Parathyroid adenoma (tissue), 2 donors: Measurements from ENCODE around the gene LRRC32.

Experiments
- H2AFZ ChIP-seq: fragments of 300-600 bp; sonication (generic); one replicate; pipeline ENCODE4 v1.7.0; 2017; ENCODE audit warnings: antibody characterized with exemption, mild to moderate bottlenecking
- H3K27ac ChIP-seq: fragments of 300-600 bp; sonication (generic); one replicate; pipeline ENCODE4 v1.7.0; 2017
- H3K27me3 ChIP-seq: fragments of 300-600 bp; sonication (generic); one replicate; pipeline ENCODE4 v1.7.0; 2017; ENCODE audit warnings: low read length; ENCODE audit not compliant: control insufficient read depth, insufficient read depth
- H3K36me3 ChIP-seq: fragments of 300-600 bp; sonication (generic); one replicate; pipeline ENCODE4 v1.7.0; 2017; ENCODE audit warnings: low read length; ENCODE audit not compliant: control insufficient read depth, insufficient read depth
- H3K4me1 ChIP-seq: fragments of 300-600 bp; sonication (generic); one replicate; pipeline ENCODE4 v1.7.0; 2017; ENCODE audit warnings: control low read depth
- H3K4me2 ChIP-seq: fragments of 300-600 bp; sonication (generic); one replicate; pipeline ENCODE4 v1.7.0; 2017; ENCODE audit warnings: low read length
- H3K4me3 ChIP-seq: fragments of 300-600 bp; sonication (generic); one replicate; pipeline ENCODE4 v1.7.0; 2017; ENCODE audit warnings: low read depth, low read length
- H3K79me2 ChIP-seq: fragments of 300-600 bp; sonication (generic); one replicate; pipeline ENCODE4 v1.7.0; 2017; ENCODE audit warnings: control low read depth
- H3K9ac ChIP-seq: fragments of 300-600 bp; sonication (generic); one replicate; pipeline ENCODE4 v1.7.0; 2017; ENCODE audit warnings: mild to moderate bottlenecking
- H3K9me3 ChIP-seq: fragments of 300-600 bp; sonication (generic); one replicate; pipeline ENCODE4 v1.7.0; 2017; ENCODE audit warnings: low read length; ENCODE audit not compliant: control insufficient read depth
- TF ChIP-seq, protein P1 (sequence below): fragments of 300-600 bp; sonication (generic); IDR thresholded peaks from one replicate; pipeline ENCODE4 v1.7.0; 2017; ENCODE audit warnings: antibody characterized with exemption, mild to moderate bottlenecking
- donor health status: primary hyperparathyroidism.

Gene LRRC32

DNA sequence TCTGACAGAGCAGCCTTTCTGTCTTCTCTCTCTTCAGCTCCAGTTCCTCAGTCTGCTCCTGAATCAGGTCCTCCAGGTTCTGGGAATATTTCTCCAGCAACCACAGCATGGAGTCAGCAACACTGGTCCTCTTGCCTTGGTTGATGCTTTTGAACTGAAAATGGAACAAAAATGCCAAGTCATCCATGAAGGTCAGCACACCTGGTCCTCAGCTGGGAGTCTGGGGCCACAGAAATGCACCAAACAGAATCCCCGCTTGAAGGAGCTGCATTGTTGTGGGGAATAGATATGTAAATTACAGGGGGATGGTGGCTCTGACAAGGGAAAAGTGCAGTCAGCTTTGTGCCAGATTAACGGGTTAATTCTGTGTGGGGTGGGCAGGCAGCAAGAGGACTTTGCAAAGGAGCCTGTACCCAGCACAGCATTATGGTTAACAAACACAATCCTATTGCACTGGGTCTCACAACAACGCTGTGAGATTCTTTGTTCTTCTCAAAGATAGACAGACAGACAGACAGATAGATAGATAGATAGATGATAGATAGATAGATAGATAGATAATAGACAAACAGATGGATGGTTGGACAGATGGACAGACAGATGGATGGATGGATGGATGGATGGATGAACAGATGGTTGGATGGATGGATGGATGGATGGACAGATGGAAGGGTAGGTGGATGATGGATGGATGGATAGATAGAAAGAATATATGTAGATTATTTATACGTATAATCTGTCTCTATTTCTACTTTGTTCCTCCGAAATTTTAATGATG, 33.8 kb upstream of the LRRC32 start:
- Histone ChIP-seq H3K4me1 (no peaks in the 10 kb centered on the region), H3K4me2 (no peak overlapping the region), H3K9ac (no peak overlapping the region), H3K9me3 (no peaks in the 10 kb centered on the region), H3K4me3 (no peak overlapping the region), H3K36me3 (no peaks in the 10 kb centered on the region), H3K27ac (no peak overlapping the region), H3K27me3 (no peaks in the 10 kb centered on the region), H3K79me2 (no peaks in the 10 kb centered on the region), H2AFZ (no peak overlapping the region)
- TF ChIP-seq, protein P1, sequence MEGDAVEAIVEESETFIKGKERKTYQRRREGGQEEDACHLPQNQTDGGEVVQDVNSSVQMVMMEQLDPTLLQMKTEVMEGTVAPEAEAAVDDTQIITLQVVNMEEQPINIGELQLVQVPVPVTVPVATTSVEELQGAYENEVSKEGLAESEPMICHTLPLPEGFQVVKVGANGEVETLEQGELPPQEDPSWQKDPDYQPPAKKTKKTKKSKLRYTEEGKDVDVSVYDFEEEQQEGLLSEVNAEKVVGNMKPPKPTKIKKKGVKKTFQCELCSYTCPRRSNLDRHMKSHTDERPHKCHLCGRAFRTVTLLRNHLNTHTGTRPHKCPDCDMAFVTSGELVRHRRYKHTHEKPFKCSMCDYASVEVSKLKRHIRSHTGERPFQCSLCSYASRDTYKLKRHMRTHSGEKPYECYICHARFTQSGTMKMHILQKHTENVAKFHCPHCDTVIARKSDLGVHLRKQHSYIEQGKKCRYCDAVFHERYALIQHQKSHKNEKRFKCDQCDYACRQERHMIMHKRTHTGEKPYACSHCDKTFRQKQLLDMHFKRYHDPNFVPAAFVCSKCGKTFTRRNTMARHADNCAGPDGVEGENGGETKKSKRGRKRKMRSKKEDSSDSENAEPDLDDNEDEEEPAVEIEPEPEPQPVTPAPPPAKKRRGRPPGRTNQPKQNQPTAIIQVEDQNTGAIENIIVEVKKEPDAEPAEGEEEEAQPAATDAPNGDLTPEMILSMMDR = no peak

DNA sequence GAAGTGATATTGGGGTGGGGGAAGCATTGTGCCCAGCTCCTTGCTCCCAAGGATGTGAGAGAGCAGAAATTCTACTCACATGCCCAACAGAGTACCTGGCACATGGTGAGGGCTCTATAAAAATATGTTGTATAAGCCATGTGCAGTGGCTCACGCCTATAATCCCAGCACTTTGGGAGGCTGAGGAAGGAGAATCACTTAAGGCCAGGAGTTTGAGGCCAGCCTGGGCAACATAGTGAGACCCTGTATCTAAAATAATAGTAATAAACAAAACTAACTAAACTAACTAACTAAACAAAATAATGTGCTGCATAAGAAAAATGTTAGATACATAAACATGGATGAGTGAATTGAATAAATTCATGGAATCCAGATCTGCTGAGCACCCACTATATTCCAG, 33.2 kb upstream of the LRRC32 start:
- Histone ChIP-seq H3K9ac (no peak overlapping the region), H3K4me3 (no peak overlapping the region), H3K27ac (no peak overlapping the region), H3K36me3 (no peaks in the 10 kb centered on the region), H3K4me2 (no peak overlapping the region), H3K9me3 (no peaks in the 10 kb centered on the region), H3K4me1 (no peaks in the 10 kb centered on the region), H3K79me2 (no peaks in the 10 kb centered on the region), H3K27me3 (no peaks in the 10 kb centered on the region), H2AFZ (no peak overlapping the region)
- TF ChIP-seq, protein P1 = no peak

DNA sequence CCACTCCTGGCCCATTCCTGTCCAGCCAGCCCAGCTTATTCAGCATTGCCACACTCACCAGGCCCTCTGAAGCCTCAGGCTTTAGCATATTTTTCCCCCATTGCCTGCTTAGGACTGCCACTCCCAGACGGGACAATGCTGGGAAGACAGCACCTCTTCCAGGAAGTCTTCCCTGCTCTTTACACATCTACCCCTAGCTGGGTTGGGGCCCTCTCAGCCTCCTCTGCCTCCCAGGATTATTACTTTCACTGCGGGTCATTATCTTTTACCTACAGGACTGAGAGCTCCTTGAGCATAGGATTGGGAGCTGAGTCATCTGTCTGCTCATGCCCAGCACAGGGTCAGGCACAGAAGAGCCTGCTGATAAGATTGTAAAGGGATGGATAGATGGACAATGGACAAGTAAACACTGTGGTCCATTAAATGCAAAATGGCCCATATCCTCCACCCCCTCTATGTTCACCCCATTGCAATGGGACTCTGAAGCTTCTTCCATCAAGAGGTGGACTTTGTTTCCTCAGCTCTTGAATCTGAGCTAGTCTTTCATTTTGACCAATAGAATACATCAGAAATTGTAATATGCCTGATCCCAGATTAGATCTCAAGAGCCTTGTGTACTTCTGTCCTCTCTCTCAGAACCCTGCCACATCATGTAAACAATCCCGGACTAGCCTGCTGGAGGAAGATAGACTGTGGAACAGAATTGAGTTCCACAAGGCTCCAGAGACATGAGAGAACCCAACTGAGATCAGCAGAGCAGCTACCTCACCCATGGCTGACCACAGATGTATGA, 32.0 kb upstream of the LRRC32 start:
- Histone ChIP-seq H3K79me2 (no peaks in the 10 kb centered on the region), H3K4me2 (no peak overlapping the region), H3K9me3 (no peaks in the 10 kb centered on the region), H3K27ac (no peak overlapping the region), H3K4me1 (no peaks in the 10 kb centered on the region), H3K27me3 (no peaks in the 10 kb centered on the region), H3K4me3 (no peak overlapping the region), H3K9ac (no peak overlapping the region), H2AFZ (no peak overlapping the region), H3K36me3 (no peaks in the 10 kb centered on the region)
- TF ChIP-seq, protein P1 = no peak

DNA sequence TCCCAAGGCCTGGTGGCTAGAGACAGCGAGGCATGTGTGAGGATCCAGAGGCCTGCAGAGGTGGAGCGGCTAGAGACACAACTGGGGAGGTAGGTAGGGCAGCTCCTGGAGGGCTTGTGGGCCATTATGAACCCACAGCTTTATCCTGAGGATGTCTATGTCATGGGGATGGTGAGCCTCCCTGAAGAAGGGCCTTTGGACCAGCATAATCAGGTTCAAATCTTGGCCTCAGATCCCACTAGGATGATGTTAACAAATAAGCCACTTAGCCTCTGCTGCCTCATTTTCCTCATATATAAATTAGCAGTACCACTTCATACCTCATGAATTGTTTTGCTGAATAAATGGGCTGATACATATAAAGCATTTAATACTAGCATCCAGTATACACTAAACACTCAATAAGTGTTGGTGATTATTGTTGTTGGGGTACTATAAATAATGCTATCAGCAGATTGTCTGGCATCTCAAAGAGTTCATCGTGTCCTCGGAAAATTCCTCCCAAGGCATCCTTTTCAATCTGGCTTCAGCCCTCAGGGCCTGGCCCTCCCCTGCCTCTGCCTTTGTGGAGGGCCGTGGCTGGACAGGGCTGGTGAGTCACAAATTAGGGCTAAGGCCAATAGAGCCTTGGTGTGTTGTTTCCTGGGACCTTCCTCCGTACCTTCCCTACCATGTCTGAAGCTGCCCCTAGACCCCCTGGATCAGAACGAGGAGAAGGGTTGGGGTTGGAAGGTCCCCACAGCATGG, 30.9 kb upstream of the LRRC32 start:
- Histone ChIP-seq H3K9ac (no peak overlapping the region), H3K36me3 (no peaks in the 10 kb centered on the region), H3K27me3 (no peaks in the 10 kb centered on the region), H3K4me2 (no peak overlapping the region), H3K27ac (no peak overlapping the region), H2AFZ (no peak overlapping the region), H3K9me3 (no peaks in the 10 kb centered on the region), H3K79me2 (no peaks in the 10 kb centered on the region), H3K4me1 (no peaks in the 10 kb centered on the region), H3K4me3 (no peak overlapping the region)
- TF ChIP-seq, protein P1 = no peak
